Ovary (tissue), 9 donors: ENCODE results near the gene PDF. TPM values are rescaled to one million over a fixed set of nuclear protein-coding genes. Genes with fewer than 3 reads are reported as not detected.

ENCODE experiments used
- DNase-seq, 5 donors: peaks; one replicate each; pipeline ENCODE4 v3.0.0-alpha.2; 2019 to 2020
- H3K27ac ChIP-seq, 2 donors: fragments of 200-600 bp; one replicate each; pipeline versions ENCODE4 v1.5.1 to v1.8.0; 2019 to 2022
- H3K27me3 ChIP-seq: fragments of 200-600 bp; one replicate; pipeline ENCODE4 v1.8.0; 2022
- H3K36me3 ChIP-seq: fragments of 200-600 bp; sonication (generic); one replicate; pipeline ENCODE4 v1.5.1; 2019
- H3K4me1 ChIP-seq: one replicate; pipeline ENCODE4 v1.8.1; 2013; ENCODE audit warnings: mild to moderate bottlenecking, moderate library complexity; ENCODE audit not compliant: insufficient read depth
- H3K4me3 ChIP-seq: fragments of 200-600 bp; sonication (generic); one replicate; pipeline ENCODE4 v1.5.1; 2017
- H3K9me3 ChIP-seq, 2 donors: fragments of 200-600 bp in 1 of 2; sonication (generic) in 1 of 2; one replicate each; pipeline versions ENCODE4 v1.5.1 to v1.8.1; 2013 to 2019; ENCODE audit warnings: mild to moderate bottlenecking in 1 of 2, moderate library complexity in 1 of 2
- CTCF ChIP-seq, 3 donors: fragments of 450-650 bp in 2 of 3; fragments of 200-600 bp in 1 of 3; IDR thresholded peaks; one replicate each; pipeline versions ENCODE4 v1.5.1 to v1.8.0; 2016 to 2022; ENCODE audit warnings: antibody characterized with exemption in 3 of 3, mild to moderate bottlenecking in 1 of 3
- EP300 ChIP-seq: sonication (generic); formaldehyde crosslinking; IDR thresholded peaks from one replicate; pipeline ENCODE4 v1.6.1; 2017; ENCODE audit warnings: antibody characterized with exemption
- POLR2A ChIP-seq: fragments of 450-650 bp; IDR thresholded peaks from one replicate; pipeline ENCODE4 v1.6.1; 2017; ENCODE audit warnings: antibody characterized with exemption, mild to moderate bottlenecking, moderate library complexity
- WGBS, 3 donors: extraction: QIAGEN DNeasy Blood & Tissue Kit in 1 of 3; methylation state at CpG; one replicate each; pipeline versions ENCODE4 v1.1.5 to v1.1.7; 2013 to 2017; 5-methylcytosine and 5-hydroxymethylcytosine counted together
- intact Hi-C, 4 donors: fragments of 100-400 bp; cut with DNase I; formaldehyde crosslinking; loops; one replicate each; pipeline versions ENCODE4 v1.11.0 to v1.15.1; 2022 to 2023
- polyA plus RNA-seq, 2 donors: library from polyadenylated mRNA; stranded (reverse); fragments of 200-250 nt in 1 of 2; fragments of 350-450 nt in 1 of 2; fragmentation: Illumina TruSeq in 1 of 2; extraction: RNeasy Lipid Tissue Mini Kit (QIAGEN cat#74804) in 1 of 2; gene quantifications; one replicate each; pipeline ENCODE4 v1.2.3, GENCODE V29; 2013 to 2014
- total RNA-seq, 7 donors: library from RNA; depleted of rRNA in 2 of 7; stranded (reverse); fragments of >200 nt in 2 of 7; fragmentation: NEBNext Ultra II Directional in 3 of 7; extraction: Animal tissue kit (Norgen Biotek cat#: 25700) in 3 of 7; gene quantifications; one replicate each; pipeline versions ENCODE4 v1.1.0 to v1.2.4, GENCODE V29; 2016 to 2023
- donor health status: DM: no; HTN: no; CAD: no; lungs with moderate emphysema.
- donor health status: DM: no; HTN: no; CAD: no.
- donor health status: Bipolar disorder and iron deficiency.
- donor health status: DM: yes; HTN: yes; CAD: no.
- donor health status: DM: no; HTN: no; CAD: no.
- donor health status: DM: yes; HTN: yes; CAD: no.

Gene PDF
- total and polyA plus RNA-seq, 9 donors = 2.4 to 14.3 (median 10.4) TPM; not detected in 1

GRCh38 chr16:69329369-69330285, 761 bp downstream of the PDF start:
- Histone ChIP-seq H3K27me3 (no peaks in the 10 kb centered on the region), H3K4me1 (peaks cover 3% of the 10 kb centered on the region), H3K27ac (peak overlapping the region in 1 of 2 donors; percentile 80), H3K4me3 (peak overlapping the region; percentile 91), H3K36me3 (no peaks in the 10 kb centered on the region), H3K9me3 (no peaks in the 10 kb centered on the region)
- WGBS, 3 donors = 4 to 7% (median 7%) methylated on average over 57 to 77 of the region's 77 CpGs
- no peak for TF ChIP-seq CTCF (IDR thresholded peaks at IDR 0.05)
- no peak for TF ChIP-seq EP300
- no peak for TF ChIP-seq POLR2A
- DNase-seq = peak in 4 of 5 donors; percentile 28 to 66 (median 40)
- intact Hi-C loops = no loop called here

GRCh38 chr16:69328854-69329316, 1.5 kb downstream of the PDF start:
- TF ChIP-seq CTCF (IDR thresholded peaks at IDR 0.05) = no peak
- no peak for TF ChIP-seq EP300
- no peak for TF ChIP-seq POLR2A
- peaks cover 3% of the 10 kb centered on the region for H3K4me1 ChIP-seq
- H3K27ac ChIP-seq = no peak overlapping the region
- no peaks in the 10 kb centered on the region for H3K27me3 ChIP-seq
- no peak for DNase-seq
- WGBS, 3 donors = 38 to 55% (median 39%) methylated on average over 10 of the region's 10 CpGs
- no peaks in the 10 kb centered on the region for H3K36me3 ChIP-seq
- intact Hi-C loops = no loop called here
- H3K4me3 ChIP-seq = no peak overlapping the region
- H3K9me3 ChIP-seq = no peaks in the 10 kb centered on the region

GRCh38 chr16:69327585-69328310, 2.6 kb downstream of the PDF start:
- Histone ChIP-seq H3K27me3 (no peaks in the 10 kb centered on the region), H3K4me3 (no peak overlapping the region), H3K27ac (no peak overlapping the region), H3K4me1 (peaks cover 3% of the 10 kb centered on the region), H3K9me3 (no peaks in the 10 kb centered on the region), H3K36me3 (no peaks in the 10 kb centered on the region)
- 87 to 92% (median 91%) methylated on average over 14 of the region's 14 CpGs for WGBS, 3 donors
- TF ChIP-seq POLR2A = no peak
- TF ChIP-seq EP300 = no peak
- TF ChIP-seq CTCF (IDR thresholded peaks at IDR 0.05) = no peak
- DNase-seq = no peak
- intact Hi-C loops = no loop called here

GRCh38 chr16:69326172-69326873, 4.1 kb downstream of the PDF start:
- TF ChIP-seq CTCF (IDR thresholded peaks at IDR 0.05) (no peak), EP300 (no peak), POLR2A (no peak)
- intact Hi-C loops = no loop called here
- no peaks in the 10 kb centered on the region for H3K36me3 ChIP-seq
- H3K4me3 ChIP-seq = no peak overlapping the region
- H3K9me3 ChIP-seq = no peaks in the 10 kb centered on the region
- H3K4me1 ChIP-seq = peaks cover 3% of the 10 kb centered on the region
- DNase-seq = no peak
- no peaks in the 10 kb centered on the region for H3K27me3 ChIP-seq
- no peak overlapping the region for H3K27ac ChIP-seq
- 38 to 49% (median 44%) methylated on average over 7 of the region's 7 CpGs for WGBS, 3 donors
